B cell (primary cell): ENCODE measurements around the gene LLCFC1.

Source experiments
- CTCF ChIP-seq: fragments of 200-600 bp; IDR thresholded peaks from one replicate; pipeline ENCODE4 v1.8.0; 2022; ENCODE audit warnings: antibody characterized with exemption, mild to moderate bottlenecking
- EZH2 ChIP-seq: IDR thresholded peaks from 2 replicates; pipeline ENCODE4 v1.6.1; 2012; ENCODE audit warnings: borderline replicate concordance, low read depth, mild to moderate bottlenecking, moderate library complexity, low read length; ENCODE audit not compliant: insufficient read depth, poor library complexity, severe bottlenecking

GRCh38 chr7:142919656-142920055 lies 19.6 kb upstream of the LLCFC1 start:
- TF ChIP-seq CTCF, result no peak
- no peak for TF ChIP-seq EZH2
